Measurements from ENCODE around the gene GGNBP2.

GRCh38 chr17:36545077-36545464 is 352 bp downstream of the GGNBP2 start:
- TF ChIP-seq CTCF (IDR thresholded peaks at IDR 0.05) (no peak), POLR2A (IDR thresholded peaks at IDR 0.05) (peak; percentile 60), POLR2AphosphoS5 (IDR thresholded peaks at IDR 0.05) (no peak)

Measured in transverse colon (tissue), 4 donors.